ENCODE measurements around the gene ZBTB43. TPM values are rescaled to one million over a fixed set of nuclear protein-coding genes. Genes with fewer than 3 reads are reported as not detected.

The ZBTB43 gene
- total and polyA plus RNA-seq, 2 of the 4 experiments (the other 2 are of a cell fraction) = 4.5 to 15.1 TPM

- Histone ChIP-seq H3K4me2 (ENCODE audit: low read depth, low read length) (no peak overlapping the region), H4K8ac (ENCODE audit: low read depth in 2 of 2, low read length in 2 of 2) (no peak overlapping the region), H3K4me3 (ENCODE audit: insufficient read depth, low read depth, low read length) (no peak overlapping the region), H3K4me1 (ENCODE audit: control insufficient read depth, insufficient read depth, low read length) (no peaks in the 10 kb centered on the region), H4K5ac (ENCODE audit: low read depth, low read length) (no peak overlapping the region), H3K9me1 (ENCODE audit: insufficient read depth, low read length) (no peaks in the 10 kb centered on the region), H4K91ac (ENCODE audit: insufficient read depth, low read depth, low read length) (no peak overlapping the region), H3K79me1 (ENCODE audit: low read depth in 1 of 2, low read length in 2 of 2) (no peaks in the 10 kb centered on the region), H3K27me3 (ENCODE audit: control insufficient read depth, insufficient read depth, low read length) (peaks cover 6% of the 10 kb centered on the region), H2BK5ac (ENCODE audit: low read depth, low read length, poor library complexity, severe bottlenecking) (no peak overlapping the region), H2AK9ac (replicated peaks; ENCODE audit: low read depth, low read length, poor library complexity) (no peak overlapping the region), H2BK15ac (ENCODE audit: low read depth, low read length) (no peak overlapping the region), H2BK20ac (ENCODE audit: low read depth, low read length) (no peak overlapping the region), H2AK5ac (ENCODE audit: low read depth, low read length) (no peak overlapping the region), H3K9me3 (ENCODE audit: control insufficient read depth, insufficient read depth, low read length) (no peaks in the 10 kb centered on the region), H3K27ac (ENCODE audit: insufficient read depth, low read length) (no peak overlapping the region), H2BK120ac (ENCODE audit: low read depth, low read length) (no peak overlapping the region), H3K36me3 (ENCODE audit: control insufficient read depth, insufficient read depth, low read length) (no peaks in the 10 kb centered on the region), H4K20me1 (ENCODE audit: insufficient read depth, low read length) (no peaks in the 10 kb centered on the region), H3K18ac (ENCODE audit: low read depth, low read length) (no peak overlapping the region), H3K56ac (ENCODE audit: extremely low read depth, insufficient read depth, low read length) (no peak overlapping the region), H3K4ac (ENCODE audit: low read depth, low read length) (no peak overlapping the region), H3K14ac (replicated peaks; ENCODE audit: low read depth, low read length) (no peak overlapping the region), H2AFZ (replicated peaks; ENCODE audit: low read length, poor library complexity) (no peak overlapping the region), H3K9ac (ENCODE audit: low read depth, low read length) (no peak overlapping the region), H3K23ac (ENCODE audit: low read depth, low read length) (no peak overlapping the region)
- dilution Hi-C loops (cut with HindIII; ENCODE audit: low sequenced_read_pairs, unreplicated experiment) (no loop called here), intact Hi-C loops (cut with micrococcal nuclease) (no loop called here), in situ Hi-C loops (cut with MboI; ENCODE audit: low sequenced_read_pairs) (no loop called here)
- ATAC-seq (ENCODE audit: low read depth) (no peak), DNase-seq (no peak)
- no TSS peak for BruUV-seq (replicated peaks)
- ChIA-PET CTCF (no interaction called here), POLR2A (ENCODE audit: unreplicated experiment) (no interaction called here)
- no peak for TF ChIP-seq CHD1 (IDR thresholded peaks at IDR 0.05; ENCODE audit: low read depth, low read length)
- no peak for TF ChIP-seq RFX5 (IDR thresholded peaks at IDR 0.05; ENCODE audit: low read depth, low read length)
- no peak for TF ChIP-seq FOS (IDR thresholded peaks at IDR 0.05; ENCODE audit: low read depth, low read length)
- no peak for TF ChIP-seq BHLHE40 (IDR thresholded peaks at IDR 0.05; ENCODE audit: low read depth, low read length)
- no peak for TF ChIP-seq CTCF (conservative IDR thresholded peaks at IDR 0.05; ENCODE audit: low read depth, low read length)
- TF ChIP-seq RCOR1 (IDR thresholded peaks at IDR 0.05; ENCODE audit: insufficient replicate concordance, low read length) = no peak
- TF ChIP-seq POLR2A (IDR thresholded peaks at IDR 0.05; ENCODE audit: low read depth, low read length) = no peak
- no peak for TF ChIP-seq MAFK (IDR thresholded peaks at IDR 0.05; ENCODE audit: low read depth, low read length)
- no peak for TF ChIP-seq SMC3 (IDR thresholded peaks at IDR 0.05; ENCODE audit: low read depth, low read length)
- no peak for TF ChIP-seq USF2 (IDR thresholded peaks at IDR 0.05; ENCODE audit: low read depth, low read length)
- no peak for TF ChIP-seq RAD21 (IDR thresholded peaks at IDR 0.05; ENCODE audit: low read length)
- TF ChIP-seq MXI1 (IDR thresholded peaks at IDR 0.05; ENCODE audit: borderline replicate concordance, low read depth, low read length) = no peak
- TF ChIP-seq ELK1 (IDR thresholded peaks at IDR 0.05; ENCODE audit: borderline replicate concordance, low read depth, low read length) = no peak
- no peak for TF ChIP-seq NFE2L2 (IDR thresholded peaks at IDR 0.05; ENCODE audit: low read depth, low read length)
- TF ChIP-seq MAZ (IDR thresholded peaks at IDR 0.05; ENCODE audit: borderline replicate concordance, low read depth, low read length) = no peak
- TF ChIP-seq CEBPB (IDR thresholded peaks at IDR 0.05; ENCODE audit: low read depth, low read length) = no peak
- 69% methylated on average over 5 of the region's 7 CpGs; no CpG with 5 or more reads in 1 of the 2 experiments for WGBS, 2 experiments (ENCODE audit: extremely low coverage in 2 of 2, insufficient read length in 1 of 2)
Observed at GRCh38 chr9:126763130-126763764, 41.6 kb upstream of the ZBTB43 start.

Data from IMR-90 (cell line).